NOMO-1 (cell line): ENCODE results near the gene MINPP1.
"Not testable (repeated sequence)": the region's sequence is repeated elsewhere in the genome, so short reads cannot be mapped to it uniquely, and the experiment has no call there.

Experiments used
- DNase-seq, 2 experiments: peaks; one replicate each; lab custom pipeline; 2025; ENCODE audit not compliant: unreplicated experiment in 2 of 2; lab: John Stamatoyannopoulos, UW

Gene MINPP1, protein sequence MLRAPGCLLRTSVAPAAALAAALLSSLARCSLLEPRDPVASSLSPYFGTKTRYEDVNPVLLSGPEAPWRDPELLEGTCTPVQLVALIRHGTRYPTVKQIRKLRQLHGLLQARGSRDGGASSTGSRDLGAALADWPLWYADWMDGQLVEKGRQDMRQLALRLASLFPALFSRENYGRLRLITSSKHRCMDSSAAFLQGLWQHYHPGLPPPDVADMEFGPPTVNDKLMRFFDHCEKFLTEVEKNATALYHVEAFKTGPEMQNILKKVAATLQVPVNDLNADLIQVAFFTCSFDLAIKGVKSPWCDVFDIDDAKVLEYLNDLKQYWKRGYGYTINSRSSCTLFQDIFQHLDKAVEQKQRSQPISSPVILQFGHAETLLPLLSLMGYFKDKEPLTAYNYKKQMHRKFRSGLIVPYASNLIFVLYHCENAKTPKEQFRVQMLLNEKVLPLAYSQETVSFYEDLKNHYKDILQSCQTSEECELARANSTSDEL

DNA sequence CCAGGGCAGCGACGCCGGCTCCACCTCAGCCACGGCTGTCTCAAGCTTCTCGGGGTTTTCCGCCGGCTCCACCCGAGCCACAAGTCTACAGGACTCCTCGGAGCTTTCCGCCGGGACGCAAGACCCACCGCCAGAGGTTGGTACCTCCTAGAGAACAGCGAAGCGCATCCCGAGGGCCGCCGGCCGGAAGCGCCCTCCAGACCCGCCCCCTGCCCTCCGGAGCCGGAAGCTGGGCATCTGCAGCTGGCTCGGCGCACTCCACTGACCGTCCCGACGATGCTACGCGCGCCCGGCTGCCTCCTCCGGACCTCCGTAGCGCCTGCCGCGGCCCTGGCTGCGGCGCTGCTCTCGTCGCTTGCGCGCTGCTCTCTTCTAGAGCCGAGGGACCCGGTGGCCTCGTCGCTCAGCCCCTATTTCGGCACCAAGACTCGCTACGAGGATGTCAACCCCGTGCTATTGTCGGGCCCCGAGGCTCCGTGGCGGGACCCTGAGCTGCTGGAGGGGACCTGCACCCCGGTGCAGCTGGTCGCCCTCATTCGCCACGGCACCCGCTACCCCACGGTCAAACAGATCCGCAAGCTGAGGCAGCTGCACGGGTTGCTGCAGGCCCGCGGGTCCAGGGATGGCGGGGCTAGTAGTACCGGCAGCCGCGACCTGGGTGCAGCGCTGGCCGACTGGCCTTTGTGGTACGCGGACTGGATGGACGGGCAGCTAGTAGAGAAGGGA, at the start of gene MINPP1:
TSS of gene MINPP1 (plus strand) at position 254 of the 726 bp plus-strand sequence. CDS start at position 277, 23 bp downstream.
- peak; percentile 75 to 80 for DNase-seq

DNA sequence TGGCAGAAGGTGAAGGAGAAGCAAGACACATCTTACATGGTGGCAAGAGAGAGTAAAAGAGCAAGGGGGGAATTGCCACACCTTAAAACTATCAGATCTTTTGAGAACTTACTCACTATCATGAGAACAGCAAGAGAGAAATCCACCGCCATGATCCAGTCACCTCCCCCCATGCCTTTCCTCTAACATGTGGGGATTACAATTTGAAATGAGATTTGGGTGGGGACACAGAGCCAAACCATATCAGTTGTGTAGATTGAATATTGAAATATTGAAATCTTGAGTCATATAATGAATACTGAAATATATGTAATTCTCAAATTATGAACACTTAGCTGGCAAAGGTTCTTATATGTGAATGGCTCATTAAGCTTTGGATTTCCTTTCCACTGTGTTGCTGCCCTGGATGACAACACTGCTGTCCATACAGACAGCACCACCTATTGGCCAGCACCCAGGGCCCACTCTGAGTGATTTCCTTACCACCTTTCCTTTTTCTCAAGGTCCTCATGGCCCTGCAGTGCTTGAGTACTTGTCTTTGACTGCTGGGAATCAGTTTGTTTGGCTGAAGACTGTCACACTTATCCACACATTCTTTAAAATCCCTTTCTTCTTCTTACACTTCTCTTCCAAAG, 48.0 kb upstream of the MINPP1 start:
- not testable (repeated sequence) for DNase-seq

DNA sequence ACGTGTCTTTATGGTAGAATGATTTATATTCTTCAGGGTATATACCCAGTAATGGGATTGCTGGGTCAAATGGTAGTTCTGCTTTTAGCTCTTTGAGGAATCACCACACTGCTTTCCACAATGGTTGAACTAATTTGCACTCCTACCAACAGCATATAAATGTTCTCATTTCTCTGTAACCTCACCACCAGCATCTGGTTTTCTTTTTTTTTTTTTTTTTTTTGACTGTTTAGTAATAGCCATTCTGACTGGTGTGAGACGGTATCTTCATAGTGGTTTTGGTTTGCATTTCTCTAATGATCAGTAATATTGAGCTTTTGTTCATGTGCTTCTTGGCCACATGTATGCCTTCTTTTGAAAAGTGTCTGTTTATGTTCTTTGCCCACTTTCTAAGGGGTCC, 42.9 kb upstream of the MINPP1 start:
- not testable (repeated sequence) for DNase-seq

DNA sequence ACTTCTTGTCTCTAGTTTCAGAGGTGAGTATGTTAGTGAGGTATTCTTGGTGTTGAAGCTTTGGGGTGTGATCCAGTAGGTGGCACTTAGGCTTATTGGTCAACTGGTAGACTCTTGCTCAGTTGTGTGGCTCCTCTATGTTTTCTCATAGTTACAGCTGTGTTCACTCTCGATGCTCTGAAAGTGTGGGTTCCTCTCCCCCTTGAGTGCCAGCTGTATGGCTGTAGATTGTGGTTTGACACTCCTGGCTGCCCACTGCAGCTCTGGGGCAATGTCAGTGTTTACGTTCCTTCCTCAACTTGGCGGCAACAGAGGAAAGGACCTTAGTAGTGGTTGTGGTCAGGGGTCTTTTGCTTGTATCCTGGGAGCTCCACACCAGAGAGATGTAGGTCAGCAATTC, 37.8 kb upstream of the MINPP1 start:
- DNase-seq: not testable (repeated sequence)

DNA sequence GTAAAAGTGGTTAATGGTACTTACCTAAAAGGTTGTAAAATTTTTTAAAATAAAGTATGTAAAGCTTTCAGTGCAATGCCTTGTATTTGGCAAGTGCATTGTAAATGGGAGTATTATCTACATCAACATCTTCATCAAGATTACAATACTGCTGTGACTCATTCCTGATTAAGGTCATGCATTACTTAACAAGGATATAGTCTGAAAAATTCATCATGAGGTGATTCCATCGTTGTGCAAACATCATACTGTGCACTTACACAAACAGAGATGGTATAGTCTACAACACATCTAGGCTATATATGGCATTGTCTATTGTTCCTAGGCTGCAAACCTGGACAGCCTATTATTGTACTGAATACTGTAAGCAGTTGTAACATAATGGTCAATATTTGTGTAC, 16.0 kb upstream of the MINPP1 start:
- not testable (repeated sequence) for DNase-seq

DNA sequence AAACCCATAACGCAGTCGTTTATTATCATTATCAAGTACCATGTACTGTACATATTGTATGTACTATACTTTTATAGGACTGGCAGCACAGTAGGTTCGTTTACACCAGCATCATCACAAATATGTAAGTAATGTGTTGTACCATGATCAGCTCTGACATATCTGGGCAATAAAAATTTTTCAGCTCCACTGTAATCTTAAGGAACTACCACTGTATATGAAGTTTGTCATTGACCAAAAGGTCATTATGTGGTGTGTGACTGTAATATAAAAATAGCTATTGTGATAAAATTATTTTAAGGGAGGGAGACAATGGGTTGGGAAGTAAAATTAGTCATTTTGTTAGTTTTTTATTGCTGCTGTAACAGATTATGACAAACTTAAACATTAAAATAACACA, 14.4 kb upstream of the MINPP1 start:
- DNase-seq: not testable (repeated sequence)

DNA sequence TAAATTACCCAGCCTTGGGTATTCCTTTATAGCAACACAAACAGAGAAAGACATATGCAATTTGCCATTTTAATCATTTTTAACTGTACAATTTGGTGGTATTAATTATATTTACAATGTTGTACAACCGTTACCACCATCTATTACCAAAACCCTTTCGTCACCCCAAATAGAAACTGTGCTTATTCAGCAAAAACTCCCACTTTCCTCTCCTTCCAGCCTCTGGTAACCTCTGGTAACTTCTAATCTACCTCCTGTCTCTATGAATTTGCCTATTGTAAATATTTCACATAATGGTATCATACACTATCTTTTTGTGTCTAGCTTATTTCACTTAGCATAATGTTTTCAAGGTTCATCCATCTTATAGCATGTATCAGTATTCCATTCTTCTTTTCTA, 12.2 kb upstream of the MINPP1 start:
- DNase-seq: not testable (repeated sequence)

DNA sequence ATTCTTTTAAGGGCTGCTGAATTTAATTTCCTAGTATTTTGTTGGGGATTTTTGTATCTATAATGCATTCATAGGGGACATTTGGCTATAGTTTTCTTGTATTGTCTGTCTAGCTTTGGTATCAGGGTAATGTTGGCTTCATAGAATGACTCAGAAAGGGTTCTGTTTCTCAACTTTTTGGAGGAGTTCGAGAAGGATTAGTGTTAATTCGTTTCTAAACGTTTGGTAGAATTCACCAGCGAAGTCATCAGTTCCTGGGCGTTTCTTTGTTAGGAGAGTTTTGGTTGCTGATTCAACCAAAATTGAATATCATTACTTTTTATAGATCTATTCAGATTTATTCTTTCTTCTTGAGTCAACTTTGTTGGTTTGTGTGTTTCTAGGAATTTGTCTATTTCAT, 9.2 kb upstream of the MINPP1 start:
- DNase-seq: not testable (repeated sequence)

DNA sequence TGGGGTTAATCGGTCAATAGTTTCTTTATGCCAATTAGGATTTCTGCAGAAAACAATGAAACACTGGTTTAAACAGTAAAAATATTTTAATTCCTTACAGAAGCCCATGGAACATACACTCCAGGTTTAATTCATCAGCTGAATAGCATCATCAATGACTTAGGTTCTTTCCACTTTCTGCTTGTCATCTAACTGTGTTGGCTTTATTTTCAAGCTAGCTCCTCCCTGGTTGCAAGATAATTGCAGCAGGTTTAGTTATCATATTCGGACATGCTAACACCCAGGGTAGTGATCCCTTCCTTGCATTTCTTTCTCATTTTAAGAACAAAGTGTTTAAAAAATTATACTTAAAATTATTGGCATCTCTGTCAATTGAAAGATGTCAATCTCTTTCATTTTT, 7.3 kb upstream of the MINPP1 start:
- DNase-seq: not testable (repeated sequence)

DNA sequence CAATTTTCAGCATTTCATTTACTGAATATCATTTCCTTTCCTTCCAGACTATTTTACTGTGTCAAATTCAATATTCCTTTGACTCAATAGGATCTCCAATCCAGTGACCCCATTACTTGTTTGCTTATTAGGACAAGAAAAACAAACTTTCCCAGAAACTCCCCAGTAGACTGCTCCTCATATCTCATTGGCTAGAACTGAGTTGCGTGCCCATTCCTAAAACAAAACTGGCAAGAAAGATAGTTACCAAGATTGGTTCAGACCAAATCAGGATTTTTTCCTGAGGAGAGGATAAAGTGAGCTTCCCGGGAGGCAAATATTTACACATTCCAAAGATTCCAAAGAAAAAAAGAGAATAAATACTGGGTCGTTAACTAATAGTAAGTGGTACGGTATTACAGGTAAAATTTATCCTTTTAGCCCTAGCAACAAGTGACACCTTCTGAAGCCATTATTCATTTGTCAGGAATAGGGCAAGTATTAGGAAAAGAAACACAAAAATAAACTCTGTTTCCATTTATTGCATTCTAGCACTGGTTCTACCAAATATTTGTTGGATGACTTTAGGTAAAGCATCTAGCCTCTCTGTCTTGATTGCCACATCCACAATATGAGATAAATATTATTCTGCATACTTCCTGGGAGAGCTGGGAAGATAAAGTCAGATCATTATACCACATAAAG, 6.4 kb upstream of the MINPP1 start:
- not testable (repeated sequence) for DNase-seq

DNA sequence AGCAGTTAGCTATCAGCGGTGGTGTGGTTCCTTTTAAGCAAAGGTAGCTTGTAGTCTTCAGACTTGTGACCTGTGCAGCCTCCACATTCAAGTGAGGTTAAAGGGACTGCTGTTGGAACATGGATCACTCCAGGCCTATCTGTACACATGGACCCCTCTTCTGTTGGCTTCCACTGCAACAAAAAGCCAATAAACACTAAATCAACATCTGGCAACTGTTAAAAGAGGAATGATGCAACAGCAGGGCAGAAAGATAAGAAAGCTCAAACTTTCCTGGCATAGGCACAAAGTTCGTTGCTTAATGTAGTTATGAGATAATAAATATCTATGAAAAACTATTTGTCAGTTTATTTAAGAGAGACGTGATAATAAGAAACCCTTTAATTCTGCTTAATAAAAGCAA, 4.0 kb upstream of the MINPP1 start:
- DNase-seq: no peak

DNA sequence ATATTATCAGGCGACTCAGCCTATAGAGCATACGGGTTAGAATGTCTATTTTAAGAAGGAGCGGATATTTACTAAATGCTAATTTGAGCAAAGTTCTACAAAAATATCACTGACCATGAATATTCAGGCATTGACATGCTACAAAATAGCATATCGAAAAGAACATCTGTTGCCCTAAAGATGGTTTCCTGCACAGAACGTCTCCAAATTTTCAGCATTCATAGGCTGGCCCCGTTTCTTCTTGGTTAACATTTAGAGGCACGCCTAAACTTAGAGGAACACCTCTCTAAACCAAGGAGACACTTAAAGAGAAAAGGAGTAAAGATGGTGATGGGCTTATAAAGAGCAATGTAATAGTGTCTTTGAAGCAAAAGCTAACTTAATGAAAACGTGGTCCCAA, 1.3 kb upstream of the MINPP1 start:
- DNase-seq: no peak

DNA sequence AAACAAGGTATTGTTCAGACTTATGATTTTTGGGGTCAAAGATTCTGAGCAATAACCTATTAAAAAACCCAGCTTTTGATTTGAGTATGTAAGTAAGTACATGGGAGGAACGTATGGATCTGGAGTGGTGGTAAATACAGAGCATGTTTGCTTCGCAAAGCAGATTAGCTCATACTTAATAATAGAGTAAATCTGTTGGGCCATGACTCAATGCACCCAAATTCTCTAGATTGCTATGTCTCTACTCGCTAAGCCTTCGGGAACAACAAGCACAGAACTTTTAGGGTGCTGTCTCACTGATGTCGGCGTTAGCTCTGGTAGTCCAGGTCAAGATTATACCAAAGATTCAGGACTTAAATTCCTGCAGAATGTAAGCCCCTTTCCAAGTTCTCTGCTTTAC, 807 bp upstream of the MINPP1 start:
- no peak for DNase-seq

DNA sequence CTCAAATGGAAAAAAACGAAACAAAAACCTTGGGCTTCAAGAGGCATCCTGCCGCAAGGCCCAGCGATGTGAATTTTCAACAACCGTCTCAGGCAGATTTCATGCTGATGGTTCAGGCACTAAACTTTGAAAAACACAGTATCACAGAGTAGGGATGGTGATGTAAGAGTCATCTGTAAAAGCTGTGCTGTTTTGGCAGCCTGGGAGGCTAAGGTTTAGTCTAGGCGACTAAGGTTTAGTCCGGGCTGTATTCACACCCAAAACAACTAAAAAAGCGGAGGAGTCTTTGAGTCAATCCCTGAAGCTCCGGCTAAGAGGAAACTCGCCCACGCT, 420 bp upstream of the MINPP1 start:
- no peak for DNase-seq

DNA sequence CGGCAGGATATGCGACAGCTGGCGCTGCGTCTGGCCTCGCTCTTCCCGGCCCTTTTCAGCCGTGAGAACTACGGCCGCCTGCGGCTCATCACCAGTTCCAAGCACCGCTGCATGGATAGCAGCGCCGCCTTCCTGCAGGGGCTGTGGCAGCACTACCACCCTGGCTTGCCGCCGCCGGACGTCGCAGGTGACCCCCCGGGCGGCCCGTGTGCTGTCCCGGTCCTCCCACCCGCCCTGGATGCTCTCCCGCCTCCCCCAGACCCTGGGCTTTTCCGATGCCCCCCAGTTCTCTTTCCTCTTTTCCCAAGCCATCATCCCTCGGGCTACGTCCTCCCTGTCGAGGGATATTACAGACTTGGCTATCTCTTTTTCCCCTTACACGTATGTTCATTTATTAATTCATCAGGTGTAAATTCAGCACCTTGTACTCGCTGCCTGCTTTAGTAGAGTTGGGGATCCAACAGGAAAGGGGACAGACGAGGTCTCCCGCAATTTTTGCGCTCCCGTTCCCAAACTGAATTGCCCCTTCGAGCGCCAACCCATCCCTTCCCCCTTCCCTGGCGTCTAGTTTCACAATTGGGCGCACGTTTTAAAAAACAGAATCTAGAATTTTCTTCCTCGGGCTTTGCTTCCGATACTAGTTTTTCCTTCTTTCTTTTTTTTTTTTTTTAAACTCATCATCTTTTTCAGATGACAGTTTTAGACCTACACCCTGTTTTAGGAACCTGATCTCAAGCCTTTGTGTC, 846 bp downstream of the MINPP1 start:
- DNase-seq: peak; percentile 42

DNA sequence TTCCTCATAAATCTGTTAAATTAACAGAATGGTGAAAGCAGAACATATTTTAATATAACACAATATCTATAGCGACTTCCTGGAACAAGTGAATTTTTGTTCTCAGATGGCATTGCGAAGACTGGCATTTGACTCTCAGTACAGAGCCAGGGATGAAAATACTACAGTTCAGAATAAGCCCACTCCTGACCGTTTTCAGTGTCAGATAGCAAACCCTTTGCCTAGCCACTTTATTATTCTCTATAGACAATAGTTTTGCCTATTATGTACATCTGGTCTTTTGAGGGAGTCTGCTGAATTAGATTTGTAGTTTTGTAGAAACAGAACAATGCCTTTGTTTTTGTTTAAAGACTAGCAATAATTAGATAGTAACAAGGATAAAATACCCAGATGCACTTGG, 2.3 kb downstream of the MINPP1 start:
- no peak for DNase-seq

DNA sequence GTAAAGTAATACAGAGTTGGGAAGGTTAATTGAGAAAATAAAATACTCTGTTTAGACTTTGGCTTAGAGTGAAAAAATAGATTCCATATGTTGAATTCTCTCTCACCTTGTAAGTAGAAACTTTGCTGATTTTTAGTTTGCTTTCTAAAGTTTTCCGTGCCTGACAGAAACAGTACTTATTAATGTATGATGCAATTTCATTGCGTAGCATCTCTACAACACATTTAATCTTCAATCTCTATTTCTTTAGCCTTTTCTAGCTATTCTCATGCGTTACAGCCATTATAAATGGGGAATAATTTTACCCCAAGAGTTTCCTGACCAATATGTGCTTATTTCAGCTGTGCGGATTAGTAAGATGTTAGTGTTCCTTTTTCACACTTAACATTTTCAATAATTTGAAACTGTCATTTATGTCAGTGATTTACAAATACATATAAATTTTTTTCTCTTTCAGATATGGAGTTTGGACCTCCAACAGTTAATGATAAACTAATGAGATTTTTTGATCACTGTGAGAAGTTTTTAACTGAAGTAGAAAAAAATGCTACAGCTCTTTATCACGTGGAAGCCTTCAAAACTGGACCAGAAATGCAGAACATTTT, 3.3 kb downstream of the MINPP1 start:
- no peak for DNase-seq

DNA sequence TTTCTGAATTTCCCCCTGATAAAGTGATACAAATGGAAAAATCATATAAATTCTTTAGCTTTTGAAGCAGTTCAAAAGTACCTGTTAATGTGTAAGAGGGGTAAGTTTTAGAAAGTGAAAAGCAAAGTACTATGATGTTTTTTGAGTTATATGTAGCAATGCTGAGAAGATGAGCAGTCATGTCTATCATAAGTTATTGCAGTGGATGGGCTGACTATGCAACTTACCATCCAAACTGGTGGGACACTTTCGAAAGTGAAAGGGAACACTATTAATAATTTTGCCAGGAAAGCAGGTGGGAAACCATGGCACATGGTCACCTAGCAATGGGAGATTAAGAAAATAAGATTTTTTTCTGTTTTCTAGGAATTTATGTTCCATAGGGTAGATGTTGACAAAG, 4.1 kb downstream of the MINPP1 start:
- DNase-seq: no peak

DNA sequence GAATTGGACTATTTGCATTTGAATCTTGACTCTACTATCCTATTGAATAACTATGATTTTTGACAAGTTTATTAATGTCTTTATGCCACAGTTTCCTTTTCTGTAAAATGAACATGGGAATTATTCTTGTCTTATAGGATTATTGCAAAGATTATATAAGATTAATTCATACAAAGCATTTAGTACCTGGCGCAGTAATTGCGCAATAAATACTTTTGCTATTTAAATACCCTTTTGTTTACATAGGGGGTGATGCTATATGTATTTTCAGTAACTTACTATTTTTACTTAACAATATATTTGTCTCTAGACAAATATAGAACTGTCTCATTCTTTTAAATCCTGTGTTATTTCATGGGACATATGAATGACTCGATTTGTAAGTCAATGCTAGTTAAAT, 5.3 kb downstream of the MINPP1 start:
- no peak for DNase-seq

DNA sequence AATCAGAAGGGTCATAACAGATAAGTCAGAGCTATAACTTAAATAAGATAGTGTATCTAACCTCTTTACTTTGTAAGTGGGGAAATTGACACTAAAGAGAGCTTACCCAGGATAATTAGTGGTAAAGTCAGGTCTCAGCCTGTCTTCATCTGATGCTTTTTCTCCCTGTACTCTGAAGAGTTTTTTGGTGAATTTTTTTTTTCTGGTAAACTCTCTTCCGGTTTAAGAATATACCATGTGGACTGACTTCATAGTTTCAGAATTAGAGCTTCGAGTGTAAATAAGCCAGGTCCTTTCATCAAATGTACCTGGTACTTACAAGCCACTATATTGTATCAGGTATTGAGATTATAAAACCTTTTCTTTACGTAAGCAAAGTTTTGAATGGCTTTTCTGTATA, 6.8 kb downstream of the MINPP1 start:
- DNase-seq: no peak
